Naive thymus-derived CD4-positive, alpha-beta T cell (primary cell): ENCODE data around the gene KRABD2.

Source experiments
- ATAC-seq: fragments of 150-1000 bp; cut with Tn5 transposase; 2 replicates; pipeline ENCODE4 v1.10.0; 2021; ENCODE audit warnings: mild to moderate bottlenecking, moderate library complexity
- CTCF ChIA-PET: fragments of 350-600 bp; sonication (Branson Sonifier 250); formaldehyde crosslinking; loops from one replicate; lab custom pipeline; 2021; ENCODE audit warnings: antibody characterized with exemption; lab: Charles Lee
- POLR2A ChIA-PET: fragments of 350-600 bp; sonication (Branson Sonifier 250); formaldehyde crosslinking; loops from one replicate; lab custom pipeline; 2021; ENCODE audit warnings: antibody characterized with exemption, inconsistent platforms; lab: Charles Lee
- DNase-seq, 9 donors: peaks; one replicate each; pipeline versions ENCODE4 v3.0.0 to v3.0.0-alpha.2; 2020 to 2022; ENCODE audit warnings: mixed read lengths in 1 of 9
- H3K27ac ChIP-seq: one replicate; pipeline ENCODE4 v1.7.0; 2013; ENCODE audit warnings: mild to moderate bottlenecking, low read depth, low read length, moderate library complexity
- H3K27me3 ChIP-seq, 2 donors: one replicate each; pipeline ENCODE4 v1.7.0; 2013; ENCODE audit warnings: low read length in 2 of 2, mild to moderate bottlenecking in 2 of 2, moderate library complexity in 2 of 2; ENCODE audit not compliant: control insufficient read depth in 2 of 2, insufficient read depth in 2 of 2
- H3K36me3 ChIP-seq, 3 experiments: 1 replicate in 2 of 3; 2 replicates in 1 of 3; pipeline ENCODE4 v1.7.0; 2013; ENCODE audit warnings: low read length in 3 of 3, mild to moderate bottlenecking in 3 of 3, moderate library complexity in 1 of 3; ENCODE audit not compliant: insufficient read depth in 3 of 3, control insufficient read depth in 2 of 3
- H3K4me1 ChIP-seq, 2 donors: one replicate each; pipeline ENCODE4 v1.7.0; 2013; ENCODE audit warnings: low read length in 2 of 2, mild to moderate bottlenecking in 2 of 2, moderate library complexity in 1 of 2; ENCODE audit not compliant: control insufficient read depth in 2 of 2, insufficient read depth in 2 of 2
- H3K4me3 ChIP-seq: 2 replicates; pipeline ENCODE4 v1.7.0; 2013; ENCODE audit warnings: mild to moderate bottlenecking, low read length
- H3K9me3 ChIP-seq, 3 experiments: 1 replicate in 2 of 3; 2 replicates in 1 of 3; pipeline ENCODE4 v1.7.0; 2013; ENCODE audit warnings: low read length in 3 of 3; ENCODE audit not compliant: control insufficient read depth in 2 of 3
- H3K27ac Mint-ChIP-seq, 9 donors: one replicate each; pipeline ENCODE4 v1.8.0; 2020 to 2022; ENCODE audit warnings: mixed read lengths in 9 of 9, mild to moderate bottlenecking in 8 of 9, moderate library complexity in 5 of 9, inconsistent platforms in 2 of 9
- H3K27me3 Mint-ChIP-seq, 5 donors: one replicate each; pipeline ENCODE4 v1.8.0; 2021 to 2022; ENCODE audit warnings: mixed read lengths in 5 of 5, mild to moderate bottlenecking in 1 of 5
- H3K36me3 Mint-ChIP-seq, 5 donors: one replicate each; pipeline ENCODE4 v1.8.0; 2020 to 2022; ENCODE audit warnings: mixed read lengths in 5 of 5, mild to moderate bottlenecking in 3 of 5, inconsistent platforms in 1 of 5
- H3K4me1 Mint-ChIP-seq, 7 donors: one replicate each; pipeline ENCODE4 v1.8.0; 2020 to 2022; ENCODE audit warnings: mixed read lengths in 7 of 7, mild to moderate bottlenecking in 3 of 7, inconsistent platforms in 1 of 7
- H3K4me3 Mint-ChIP-seq, 10 donors: one replicate each; pipeline ENCODE4 v1.8.0; 2020 to 2022; ENCODE audit warnings: mild to moderate bottlenecking in 10 of 10, mixed read lengths in 10 of 10, moderate library complexity in 6 of 10, inconsistent platforms in 2 of 10
- H3K9me3 Mint-ChIP-seq, 11 donors: one replicate each; pipeline ENCODE4 v1.8.0; 2020 to 2022; ENCODE audit warnings: mixed read lengths in 11 of 11, mild to moderate bottlenecking in 4 of 11, inconsistent platforms in 1 of 11, moderate library complexity in 1 of 11
- intact Hi-C, 2 donors: fragments of 100-400 bp; cut with micrococcal nuclease; formaldehyde crosslinking; loops; one replicate each; pipeline ENCODE4 v1.15.1; 2023

KRABD2 gene

DNA sequence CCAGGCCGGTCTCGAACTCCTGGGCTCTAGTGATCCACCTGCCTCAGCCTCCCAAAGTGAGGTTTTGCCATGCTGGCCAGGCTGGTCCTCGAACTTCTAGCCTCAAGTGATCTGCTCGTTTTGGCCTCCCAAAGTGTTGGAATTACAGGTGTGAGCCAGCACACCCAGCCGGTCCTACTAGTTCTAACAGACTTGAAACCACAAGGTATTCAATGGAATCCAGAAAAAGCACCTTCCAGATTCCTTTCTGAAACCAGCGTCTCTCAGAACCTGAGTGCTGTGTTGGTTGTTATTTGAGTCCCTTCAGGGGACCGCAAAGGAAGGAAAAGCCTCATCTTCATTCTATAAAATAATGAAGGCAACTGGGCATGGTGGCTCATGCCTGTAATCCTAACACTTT, 4.1 kb downstream of the KRABD2 start:
- peaks cover 13 to 25% (median 18%) of the 10 kb centered on the region in 5 donors for H3K36me3 Mint-ChIP-seq
- ChIA-PET CTCF (no interaction called here), POLR2A (no interaction called here)
- no peak for DNase-seq
- no peak overlapping the region for H3K4me3 Mint-ChIP-seq
- H3K9me3 Mint-ChIP-seq, result no peaks in the 10 kb centered on the region
- peak overlapping the region in 2 of 9 donors; percentile 32 to 64 for H3K27ac Mint-ChIP-seq
- no peaks in the 10 kb centered on the region for H3K9me3 ChIP-seq
- no peak overlapping the region for H3K27ac ChIP-seq
- H3K27me3 ChIP-seq, result no peaks in the 10 kb centered on the region
- peaks cover 8 to 25% (median 17%) of the 10 kb centered on the region in 3 experiments for H3K36me3 ChIP-seq
- ATAC-seq, result no peak
- peaks cover 13 to 16% of the 10 kb centered on the region in 2 donors for H3K4me1 ChIP-seq
- H3K4me1 Mint-ChIP-seq, result peaks cover 18 to 34% (median 23%) of the 10 kb centered on the region in 7 donors
- intact Hi-C loops, result no loop called here
- no peak overlapping the region for H3K4me3 ChIP-seq
- H3K27me3 Mint-ChIP-seq, result no peaks in the 10 kb centered on the region

GRCh38 chr17:8371786-8372185, 4.7 kb downstream of the KRABD2 start:
- Mint-ChIP-seq H3K27me3 (no peaks in the 10 kb centered on the region), H3K27ac (peak overlapping the region in 2 of 9 donors; percentile 18 to 68), H3K9me3 (no peaks in the 10 kb centered on the region), H3K4me3 (no peak overlapping the region), H3K36me3 (peaks cover 13 to 22% (median 15%) of the 10 kb centered on the region in 5 donors), H3K4me1 (peaks cover 12 to 28% (median 20%) of the 10 kb centered on the region in 7 donors)
- no peak overlapping the region for H3K27ac ChIP-seq
- ATAC-seq, result no peak
- ChIA-PET POLR2A (no interaction called here), CTCF (no interaction called here)
- H3K27me3 ChIP-seq, result no peaks in the 10 kb centered on the region
- H3K9me3 ChIP-seq, result no peaks in the 10 kb centered on the region
- no peak overlapping the region for H3K4me3 ChIP-seq
- H3K36me3 ChIP-seq, result peaks cover 4 to 20% (median 11%) of the 10 kb centered on the region in 3 experiments
- H3K4me1 ChIP-seq, result peaks cover 8 to 11% of the 10 kb centered on the region in 2 donors
- intact Hi-C loops, result no loop called here
- no peak for DNase-seq

GRCh38 chr17:8369944-8370343, 6.6 kb downstream of the KRABD2 start:
- Mint-ChIP-seq H3K27me3 (no peaks in the 10 kb centered on the region), H3K36me3 (peaks cover 10 to 25% (median 13%) of the 10 kb centered on the region in 5 donors), H3K4me1 (peaks cover 0 to 13% (median 9%) of the 10 kb centered on the region in 7 donors), H3K9me3 (no peaks in the 10 kb centered on the region), H3K4me3 (no peak overlapping the region), H3K27ac (peak overlapping the region in 4 of 9 donors; percentile 14 to 70 (median 46))
- no peak for DNase-seq
- Histone ChIP-seq H3K27me3 (no peaks in the 10 kb centered on the region), H3K27ac (no peak overlapping the region), H3K4me1 (no peaks in the 10 kb centered on the region), H3K4me3 (no peak overlapping the region), H3K9me3 (no peaks in the 10 kb centered on the region), H3K36me3 (peaks cover 2 to 20% (median 11%) of the 10 kb centered on the region in 3 experiments)
- no peak for ATAC-seq
- intact Hi-C loops, result no loop called here
- ChIA-PET CTCF (no interaction called here), POLR2A (interaction anchor here (0.9 kb wide), 1 partner anchor 182 kb away, joined by 3 read pairs; no protein-coding TSS in a partner anchor)

- no peak overlapping the region for H3K27ac Mint-ChIP-seq
- intact Hi-C loops, result no loop called here
Observed at GRCh38 chr17:8368193-8368592, 8.3 kb downstream of the KRABD2 start.

DNA sequence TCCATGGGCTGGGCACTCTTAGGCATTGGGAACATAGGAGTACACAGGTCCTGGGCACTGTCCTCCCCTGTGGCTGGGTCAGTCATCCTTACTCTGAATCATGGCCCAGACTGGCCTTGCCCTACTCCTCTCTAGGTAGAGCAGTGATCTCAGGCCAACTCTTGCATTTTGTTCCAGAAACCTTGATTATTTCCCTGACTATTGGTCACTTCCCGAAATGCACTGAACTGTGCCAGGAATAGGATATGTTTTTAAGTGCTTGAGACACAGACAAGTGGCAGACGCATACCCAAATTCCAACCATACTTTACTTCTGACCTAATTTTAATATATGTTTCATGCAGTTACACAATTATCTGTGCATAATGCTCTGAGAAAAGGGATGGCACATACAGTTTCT, 10.3 kb downstream of the KRABD2 start:
- H3K4me1 Mint-ChIP-seq, result peaks cover 0 to 9% (median 8%) of the 10 kb centered on the region in 7 donors
- ChIA-PET CTCF (no interaction called here), POLR2A (interaction anchor here (1.0 kb wide), 1 partner anchor 17 kb away, joined by 4 read pairs; no protein-coding TSS in a partner anchor)
- ATAC-seq, result no peak
- no peak overlapping the region for H3K4me3 ChIP-seq
- no peaks in the 10 kb centered on the region for H3K9me3 Mint-ChIP-seq
- H3K27ac ChIP-seq, result no peak overlapping the region
- intact Hi-C loops, result no loop called here
- H3K4me1 ChIP-seq, result no peaks in the 10 kb centered on the region
- peaks cover 2 to 17% (median 11%) of the 10 kb centered on the region in 3 experiments for H3K36me3 ChIP-seq
- no peaks in the 10 kb centered on the region for H3K27me3 Mint-ChIP-seq
- H3K27me3 ChIP-seq, result no peaks in the 10 kb centered on the region
- H3K4me3 Mint-ChIP-seq, result no peak overlapping the region
- H3K27ac Mint-ChIP-seq, result no peak overlapping the region
- peaks cover 7 to 21% (median 13%) of the 10 kb centered on the region in 5 donors for H3K36me3 Mint-ChIP-seq
- DNase-seq, result no peak
- no peaks in the 10 kb centered on the region for H3K9me3 ChIP-seq

More at GRCh38 chr17:8368193-8368592, 8.3 kb downstream of the KRABD2 start:
- Mint-ChIP-seq H3K36me3 (peaks cover 10 to 25% (median 13%) of the 10 kb centered on the region in 5 donors), H3K27me3 (no peaks in the 10 kb centered on the region), H3K9me3 (no peaks in the 10 kb centered on the region), H3K4me3 (no peak overlapping the region), H3K4me1 (peaks cover 0 to 12% (median 7%) of the 10 kb centered on the region in 7 donors)
- CTCF ChIA-PET, result no interaction called here
- DNase-seq, result no peak
- H3K27me3 ChIP-seq, result no peaks in the 10 kb centered on the region
- no peak overlapping the region for H3K27ac ChIP-seq
- no peaks in the 10 kb centered on the region for H3K9me3 ChIP-seq
- H3K4me1 ChIP-seq, result no peaks in the 10 kb centered on the region
- no peak for ATAC-seq
- POLR2A ChIA-PET, result no interaction called here
- H3K4me3 ChIP-seq, result no peak overlapping the region
- H3K36me3 ChIP-seq, result peaks cover 2 to 20% (median 11%) of the 10 kb centered on the region in 3 experiments

- Histone ChIP-seq H3K36me3 (peaks cover 2 to 14% (median 11%) of the 10 kb centered on the region in 3 experiments), H3K27ac (no peak overlapping the region), H3K4me1 (no peaks in the 10 kb centered on the region), H3K4me3 (no peak overlapping the region), H3K9me3 (no peaks in the 10 kb centered on the region), H3K27me3 (no peaks in the 10 kb centered on the region)
- POLR2A ChIA-PET, result no interaction called here
- intact Hi-C loops, result no loop called here
- Mint-ChIP-seq H3K36me3 (peaks cover 5 to 17% (median 11%) of the 10 kb centered on the region in 5 donors), H3K4me1 (peaks cover 4 to 16% (median 14%) of the 10 kb centered on the region in 7 donors), H3K9me3 (no peaks in the 10 kb centered on the region), H3K4me3 (no peak overlapping the region), H3K27me3 (no peaks in the 10 kb centered on the region), H3K27ac (no peak overlapping the region)
- DNase-seq (no peak), ATAC-seq (no peak)
- CTCF ChIA-PET, result no interaction called here
Observed at GRCh38 chr17:8365143-8365542, 11.4 kb downstream of the KRABD2 start.
